GM10847 (cell line): ENCODE data around the gene PLCD4.

ENCODE experiments used
- POLR2A ChIP-seq: IDR thresholded peaks from 2 replicates; pipeline ENCODE4 v1.6.1; 2011; ENCODE audit not compliant: insufficient read length; ENCODE audit errors: extremely low read depth

Gene PLCD4

GRCh38 chr2:218585541-218585940, 22.2 kb upstream of the PLCD4 start:
- TF ChIP-seq POLR2A = no peak

- TF ChIP-seq POLR2A = no peak
Measured at GRCh38 chr2:218605432-218605831, 2.3 kb upstream of the PLCD4 start.

GRCh38 chr2:218615868-218616315, 8.2 kb downstream of the PLCD4 start:
- no peak for TF ChIP-seq POLR2A

- TF ChIP-seq POLR2A = no peak
Measured at GRCh38 chr2:218618102-218618860, 10.6 kb downstream of the PLCD4 start.

- no peak for TF ChIP-seq POLR2A
Measured at GRCh38 chr2:218621007-218621406, 13.3 kb downstream of the PLCD4 start.

GRCh38 chr2:218622606-218623365, 15.1 kb downstream of the PLCD4 start:
- TF ChIP-seq POLR2A = no peak

- no peak for TF ChIP-seq POLR2A
Measured at GRCh38 chr2:218623366-218623705, 15.6 kb downstream of the PLCD4 start.

GRCh38 chr2:218626369-218626768, 18.7 kb downstream of the PLCD4 start:
- no peak for TF ChIP-seq POLR2A

- no peak for TF ChIP-seq POLR2A
Measured at GRCh38 chr2:218627939-218628338, 20.2 kb downstream of the PLCD4 start.

- no peak for TF ChIP-seq POLR2A
Measured at GRCh38 chr2:218631837-218632236, 24.1 kb downstream of the PLCD4 start.

GRCh38 chr2:218635719-218636118, 28.0 kb downstream of the PLCD4 start:
- TF ChIP-seq POLR2A = no peak

GRCh38 chr2:218638372-218638771, 30.7 kb downstream of the PLCD4 start:
- TF ChIP-seq POLR2A = no peak

GRCh38 chr2:218642121-218642656, 34.5 kb downstream of the PLCD4 start:
- no peak for TF ChIP-seq POLR2A

GRCh38 chr2:218642786-218643185, 35.1 kb downstream of the PLCD4 start:
- no peak for TF ChIP-seq POLR2A

GRCh38 chr2:218643751-218644310, 36.1 kb downstream of the PLCD4 start:
- no peak for TF ChIP-seq POLR2A

- TF ChIP-seq POLR2A = no peak
Measured at GRCh38 chr2:218644721-218645120, 37.0 kb downstream of the PLCD4 start.
